ENCODE data around the gene GCN1. TPM values are rescaled to one million over a fixed set of nuclear protein-coding genes. Genes with fewer than 3 reads are reported as not detected.

Gene GCN1
- total and polyA plus RNA-seq, 2 donors (not counting 3 experiments of a cell fraction or from before 2014, with no cell fraction given), result 30.1 to 101 TPM

DNA sequence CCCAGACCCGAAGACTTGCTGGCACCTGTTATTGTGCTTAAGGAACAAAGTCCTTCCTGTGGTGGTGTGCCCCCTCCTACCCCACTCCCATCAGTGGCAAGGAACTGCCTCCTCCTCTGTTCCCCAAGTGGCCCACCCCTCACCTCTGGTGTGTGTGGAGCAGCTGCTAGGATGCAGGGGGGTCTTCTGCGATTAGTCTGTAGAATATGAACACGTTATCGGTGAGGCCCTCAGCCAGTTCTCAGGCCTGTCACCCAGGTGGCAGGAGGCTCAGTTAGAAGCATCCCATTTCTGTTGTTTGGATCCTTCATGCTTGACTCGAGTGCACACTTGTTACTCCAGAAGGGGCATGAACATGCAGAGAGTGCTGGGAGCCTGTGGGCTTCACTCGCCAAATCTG lies 117.3 kb downstream of the GCN1 start:
- DNase-seq (ENCODE audit: low read depth, low spot score), result no peak
- CTCF ChIA-PET, result interaction anchor here (1.2 kb wide), 1 partner anchor 10 kb away, joined by 6 read pairs; no protein-coding TSS in a partner anchor
- Histone ChIP-seq H4K20me1 (replicated peaks; ENCODE audit: control insufficient read depth, extremely low read depth, insufficient read depth, low read length) (no peaks in the 10 kb centered on the region), H3K4me3 (replicated peaks in 1 of 3; ENCODE audit: insufficient read depth in 1 of 3, low read depth in 1 of 3, low read length in 3 of 3) (no peak overlapping the region), H3K27me3 (ENCODE audit: control insufficient read depth in 2 of 2, insufficient read depth in 2 of 2, low read length in 2 of 2) (peaks cover 0 to 3% of the 10 kb centered on the region in 2 experiments), H3K4me1 (ENCODE audit: control insufficient read depth, extremely low read depth, insufficient read depth, low read length) (no peaks in the 10 kb centered on the region), H3K36me3 (ENCODE audit: control insufficient read depth in 2 of 2, extremely low read depth in 1 of 2, insufficient read depth in 2 of 2, low read length in 2 of 2) (no peaks in the 10 kb centered on the region), H3K27ac (ENCODE audit: insufficient read depth, low read depth, low read length) (no peak overlapping the region), H2AFZ (ENCODE audit: low read depth, low read length) (no peak overlapping the region), H3K9me1 (replicated peaks; ENCODE audit: control insufficient read depth, extremely low read depth, insufficient read depth, low read length) (no peaks in the 10 kb centered on the region), H3K79me2 (ENCODE audit: control insufficient read depth, insufficient read depth, low read length) (no peaks in the 10 kb centered on the region), H3K9me3 (replicated peaks; ENCODE audit: control insufficient read depth, insufficient read depth, low read length) (no peaks in the 10 kb centered on the region), H3K4me2 (ENCODE audit: insufficient read depth, low read length) (no peak overlapping the region), H3K9ac (replicated peaks; ENCODE audit: extremely low read depth, insufficient read depth, low read length) (no peak overlapping the region)
- no peak for FAIRE-seq
- POLR2A ChIA-PET, result no interaction called here
- intact Hi-C loops (cut with micrococcal nuclease), result no loop called here
- dilution Hi-C loops (cut with MboI; ENCODE audit: extremely low pct_ligation_motif_present, low sequenced_read_pairs), result no loop called here
- no TSS peak for BruUV-seq (replicated peaks)
- no peak for TF ChIP-seq EZH2 (IDR thresholded peaks at IDR 0.05; ENCODE audit: borderline replicate concordance, low read depth, low read length, severe bottlenecking)
- TF ChIP-seq MYC (IDR thresholded peaks at IDR 0.05; ENCODE audit: low read depth, low read length), result no peak
- TF ChIP-seq, protein P1, sequence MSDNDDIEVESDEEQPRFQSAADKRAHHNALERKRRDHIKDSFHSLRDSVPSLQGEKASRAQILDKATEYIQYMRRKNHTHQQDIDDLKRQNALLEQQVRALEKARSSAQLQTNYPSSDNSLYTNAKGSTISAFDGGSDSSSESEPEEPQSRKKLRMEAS (IDR thresholded peaks at IDR 0.05; ENCODE audit: insufficient read depth, insufficient read length), result no peak

Small RNA genes lying within 50 kb of the gene (microRNA-seq; reads per million reads assigned to microRNA genes)
- not detected for gene MIR4498 (ENCODE audit: borderline number of aligned reads, borderline replicate concordance)

Small RNA genes lying within 50 kb of the gene (small RNA-seq; reads per million reads assigned to genes)
- not detected for gene MIR4498 (ENCODE audit: insufficient read depth, insufficient read length, low read depth, low replicate concordance)

Other genes starting within 250 kb of the GCN1 start
- not detected in 2 replicates for gene BICDL1, start 205.5 kb downstream of the GCN1 start, total RNA-seq
- gene BICDL1, start 205.5 kb downstream of the GCN1 start, polyA plus RNA-seq, result 0.19 TPM in 1 of 2 replicates, not detected in the other
- gene RAB35, start 78.0 kb downstream of the GCN1 start, total RNA-seq, result 80.3 and 82.8 TPM in 2 replicates
- gene RAB35, start 78.0 kb downstream of the GCN1 start, polyA plus RNA-seq, result 70.5 and 73.7 TPM in 2 replicates
- 2,020 and 2,099 TPM in 2 replicates for gene RPLP0, start 6.4 kb upstream of the GCN1 start, total RNA-seq
- 7,015 and 7,522 TPM in 2 replicates for gene RPLP0, start 6.4 kb upstream of the GCN1 start, polyA plus RNA-seq
- 228 and 258 TPM in 2 replicates for gene PXN, start 71.0 kb upstream of the GCN1 start, total RNA-seq
- 132 and 192 TPM in 2 replicates for gene PXN, start 71.0 kb upstream of the GCN1 start, polyA plus RNA-seq
- gene RNU4-2, start 97.2 kb upstream of the GCN1 start, total RNA-seq, result 2,424 and 7,220 TPM in 2 replicates
- gene RNU4-2, start 97.2 kb upstream of the GCN1 start, polyA plus RNA-seq, result under 0.01 TPM in 2 replicates
- gene RNU4-1, start 98.5 kb upstream of the GCN1 start, total RNA-seq, result 2,141 and 7,155 TPM in 2 replicates
- gene RNU4-1, start 98.5 kb upstream of the GCN1 start, polyA plus RNA-seq, result under 0.01 TPM in 2 replicates
- 1.2 and 1.4 TPM in 2 replicates for gene SIRT4, start 107.6 kb upstream of the GCN1 start, total RNA-seq
- gene SIRT4, start 107.6 kb upstream of the GCN1 start, polyA plus RNA-seq, result 0.76 and 0.79 TPM in 2 replicates
- not detected in 2 replicates for gene PLA2G1B, start 133.1 kb upstream of the GCN1 start, total RNA-seq
- not detected in 2 replicates for gene PLA2G1B, start 133.1 kb upstream of the GCN1 start, polyA plus RNA-seq
- 0.12 TPM in 1 of 2 replicates, not detected in the other for gene MSI1, start 174.4 kb upstream of the GCN1 start, total RNA-seq
- 0.01 TPM in 1 of 2 replicates, not detected in the other for gene MSI1, start 174.4 kb upstream of the GCN1 start, polyA plus RNA-seq
- gene COX6A1, start 243.4 kb upstream of the GCN1 start, total RNA-seq, result 299 and 302 TPM in 2 replicates
- 1,327 and 1,773 TPM in 2 replicates for gene COX6A1, start 243.4 kb upstream of the GCN1 start, polyA plus RNA-seq

All from endothelial cell of umbilical vein (primary cell).